HEK293T (cell line): Measurements from ENCODE around the gene CLK3.

Experiments used
- BHLHE40 ChIP-seq: fragments of 450-650 bp; IDR thresholded peaks from 2 replicates; pipeline ENCODE4 v1.6.1; 2016; ENCODE audit warnings: mild to moderate bottlenecking, moderate library complexity, borderline replicate concordance
- CTBP1 ChIP-seq: fragments of 450-650 bp; IDR thresholded peaks from 2 replicates; pipeline ENCODE4 v1.6.1; 2016; ENCODE audit warnings: borderline replicate concordance
- FOXA1 ChIP-seq: fragments of 450-650 bp; IDR thresholded peaks from 2 replicates; pipeline ENCODE4 v1.6.1; 2016; ENCODE audit warnings: mild to moderate bottlenecking
- FOXM1 ChIP-seq: fragments of 450-650 bp; IDR thresholded peaks from 2 replicates; pipeline ENCODE4 v1.6.1; 2017; ENCODE audit warnings: mild to moderate bottlenecking, borderline replicate concordance
- HDGF ChIP-seq: fragments of 450-650 bp; IDR thresholded peaks from 2 replicates; pipeline ENCODE4 v1.6.1; 2017; ENCODE audit warnings: antibody characterized with exemption, borderline replicate concordance
- LEF1 ChIP-seq: fragments of 450-650 bp; IDR thresholded peaks from 2 replicates; pipeline ENCODE4 v1.6.1; 2017; ENCODE audit warnings: mild to moderate bottlenecking, borderline replicate concordance
- SP1 ChIP-seq: fragments of 450-650 bp; IDR thresholded peaks from 2 replicates; pipeline ENCODE4 v1.6.1; 2017
- SUZ12 ChIP-seq: fragments of 450-650 bp; IDR thresholded peaks from 2 replicates; pipeline ENCODE4 v1.6.1; 2016; ENCODE audit warnings: mild to moderate bottlenecking
- TARDBP ChIP-seq: fragments of 450-650 bp; IDR thresholded peaks from 2 replicates; pipeline ENCODE4 v1.6.1; 2016

DNA sequence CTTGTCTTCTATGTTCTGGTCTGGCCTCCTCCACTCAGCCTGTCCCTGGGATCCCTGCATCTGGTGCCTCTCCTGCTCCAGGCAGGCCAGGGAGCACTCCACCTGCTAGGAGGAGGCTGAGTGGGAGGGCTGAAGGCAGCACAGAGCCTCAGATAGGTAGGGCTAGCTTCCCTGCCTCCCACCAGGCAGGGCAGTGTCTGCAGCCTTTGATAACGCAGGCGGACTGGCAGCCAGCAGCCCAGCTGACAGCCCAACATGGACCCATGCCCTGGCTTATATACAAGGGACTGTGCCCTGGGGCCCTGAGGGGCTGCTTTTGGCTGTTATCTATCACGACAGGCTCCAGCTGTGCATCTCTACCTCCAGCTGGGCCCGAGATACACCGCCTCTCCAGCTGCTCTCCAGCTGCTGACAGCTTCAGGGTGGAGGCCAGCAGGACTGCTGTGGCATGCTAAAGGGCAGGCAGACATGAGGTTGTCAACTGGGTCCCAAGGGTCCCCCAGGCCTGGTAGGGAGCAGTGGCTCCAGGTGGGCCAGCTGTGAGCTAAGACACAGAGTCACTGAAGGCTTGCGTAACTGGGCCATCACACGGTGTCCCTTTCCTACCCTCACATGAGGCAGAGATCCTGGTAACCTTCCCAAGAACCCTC, 5.2 kb upstream of the CLK3 start:
- no peak for TF ChIP-seq LEF1
- TF ChIP-seq SP1, result no peak
- TF ChIP-seq HDGF, result no peak
- no peak for TF ChIP-seq FOXM1
- TF ChIP-seq BHLHE40, result no peak
- TF ChIP-seq TARDBP, result no peak
- no peak for TF ChIP-seq FOXA1
- TF ChIP-seq CTBP1, result no peak
- no peak for TF ChIP-seq SUZ12
